ENCODE measurements around the gene GOSR2.
"Not testable (repeated sequence)": the region's sequence is repeated elsewhere in the genome, so short reads cannot be mapped to it uniquely, and the experiment has no call there.

Gene GOSR2

DNA sequence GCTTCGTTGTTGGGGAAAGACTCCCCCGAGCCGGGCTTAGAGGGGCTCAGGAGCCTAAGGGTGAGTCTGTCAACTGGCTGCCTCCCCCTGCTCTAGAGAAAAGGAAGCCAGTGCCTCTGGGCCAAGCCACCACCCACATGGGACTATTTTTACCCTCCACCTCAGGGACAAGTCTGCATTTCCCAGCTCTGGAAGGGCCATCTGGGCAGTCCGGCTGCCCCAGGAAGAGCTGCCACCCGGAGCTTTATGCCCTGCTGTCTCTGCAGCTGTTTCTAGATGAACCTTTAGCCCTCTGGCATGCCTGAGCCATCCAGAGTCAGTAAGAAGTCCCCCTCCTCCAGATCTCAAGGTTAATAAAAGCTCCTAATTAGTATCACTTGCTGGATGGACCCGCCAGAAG is 61.4 kb downstream of the GOSR2 start:
- Histone ChIP-seq H3K4me3 (ENCODE audit: low read length, poor library complexity, severe bottlenecking) (no peak overlapping the region), H3K4me1 (ENCODE audit: insufficient read depth, low read length, poor library complexity, severe bottlenecking) (no peaks in the 10 kb centered on the region), H3K36me3 (ENCODE audit: insufficient read depth, low read length) (no peaks in the 10 kb centered on the region), H3K9me3 (ENCODE audit: insufficient read depth, low read depth, low read length) (no peaks in the 10 kb centered on the region), H2AFZ (ENCODE audit: low read length) (no peak overlapping the region), H3K27me3 (ENCODE audit: insufficient read depth, low read length, poor library complexity, severe bottlenecking) (no peaks in the 10 kb centered on the region), H3K9me2 (replicated peaks; ENCODE audit: low read depth, low read length) (no peaks in the 10 kb centered on the region), H4K20me1 (ENCODE audit: insufficient read depth, low read length, poor library complexity, severe bottlenecking) (no peaks in the 10 kb centered on the region), H3K9ac (ENCODE audit: low read depth, low read length, poor library complexity, severe bottlenecking) (no peak overlapping the region), H3K79me2 (ENCODE audit: insufficient read depth, low read length) (no peaks in the 10 kb centered on the region), H3F3A (ENCODE audit: low read depth) (no peaks in the 10 kb centered on the region), H3K4me2 (ENCODE audit: low read depth, low read length, poor library complexity, severe bottlenecking) (no peak overlapping the region)
- no peak for TF ChIP-seq EZH2phosphoT487 (IDR thresholded peaks at IDR 0.05; ENCODE audit: borderline replicate concordance)
- TF ChIP-seq, protein P1, sequence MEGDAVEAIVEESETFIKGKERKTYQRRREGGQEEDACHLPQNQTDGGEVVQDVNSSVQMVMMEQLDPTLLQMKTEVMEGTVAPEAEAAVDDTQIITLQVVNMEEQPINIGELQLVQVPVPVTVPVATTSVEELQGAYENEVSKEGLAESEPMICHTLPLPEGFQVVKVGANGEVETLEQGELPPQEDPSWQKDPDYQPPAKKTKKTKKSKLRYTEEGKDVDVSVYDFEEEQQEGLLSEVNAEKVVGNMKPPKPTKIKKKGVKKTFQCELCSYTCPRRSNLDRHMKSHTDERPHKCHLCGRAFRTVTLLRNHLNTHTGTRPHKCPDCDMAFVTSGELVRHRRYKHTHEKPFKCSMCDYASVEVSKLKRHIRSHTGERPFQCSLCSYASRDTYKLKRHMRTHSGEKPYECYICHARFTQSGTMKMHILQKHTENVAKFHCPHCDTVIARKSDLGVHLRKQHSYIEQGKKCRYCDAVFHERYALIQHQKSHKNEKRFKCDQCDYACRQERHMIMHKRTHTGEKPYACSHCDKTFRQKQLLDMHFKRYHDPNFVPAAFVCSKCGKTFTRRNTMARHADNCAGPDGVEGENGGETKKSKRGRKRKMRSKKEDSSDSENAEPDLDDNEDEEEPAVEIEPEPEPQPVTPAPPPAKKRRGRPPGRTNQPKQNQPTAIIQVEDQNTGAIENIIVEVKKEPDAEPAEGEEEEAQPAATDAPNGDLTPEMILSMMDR (conservative IDR thresholded peaks at IDR 0.05; ENCODE audit: low read length) = no peak

- no peaks in the 10 kb centered on the region for H3K36me3 ChIP-seq (ENCODE audit: insufficient read depth, low read length)
- no peaks in the 10 kb centered on the region for H3K79me2 ChIP-seq (ENCODE audit: insufficient read depth, low read length)
- no peaks in the 10 kb centered on the region for H3K27me3 ChIP-seq (ENCODE audit: insufficient read depth, low read length, poor library complexity, severe bottlenecking)
- H4K20me1 ChIP-seq (ENCODE audit: insufficient read depth, low read length, poor library complexity, severe bottlenecking) = no peaks in the 10 kb centered on the region
- H3K4me3 ChIP-seq (ENCODE audit: low read length, poor library complexity, severe bottlenecking) = no peak overlapping the region
- H3F3A ChIP-seq (ENCODE audit: low read depth) = no peaks in the 10 kb centered on the region
- TF ChIP-seq EZH2phosphoT487 (IDR thresholded peaks at IDR 0.05; ENCODE audit: borderline replicate concordance) = no peak
- TF ChIP-seq, protein P1 (conservative IDR thresholded peaks at IDR 0.05; ENCODE audit: low read length) = no peak
- no peak overlapping the region for H2AFZ ChIP-seq (ENCODE audit: low read length)
- no peak overlapping the region for H3K4me2 ChIP-seq (ENCODE audit: low read depth, low read length, poor library complexity, severe bottlenecking)
- H3K4me1 ChIP-seq (ENCODE audit: insufficient read depth, low read length, poor library complexity, severe bottlenecking) = no peaks in the 10 kb centered on the region
- H3K9ac ChIP-seq (ENCODE audit: low read depth, low read length, poor library complexity, severe bottlenecking) = no peak overlapping the region
- H3K9me3 ChIP-seq (ENCODE audit: insufficient read depth, low read depth, low read length) = no peaks in the 10 kb centered on the region
- H3K9me2 ChIP-seq (replicated peaks; ENCODE audit: low read depth, low read length) = no peaks in the 10 kb centered on the region
Measured at GRCh38 chr17:46984892-46985291, 61.9 kb downstream of the GOSR2 start.

GRCh38 chr17:46986366-46986765 is 63.4 kb downstream of the GOSR2 start:
- no peak overlapping the region for H3K9ac ChIP-seq (ENCODE audit: low read depth, low read length, poor library complexity, severe bottlenecking)
- H3K27me3 ChIP-seq (ENCODE audit: insufficient read depth, low read length, poor library complexity, severe bottlenecking) = no peaks in the 10 kb centered on the region
- no peaks in the 10 kb centered on the region for H3F3A ChIP-seq (ENCODE audit: low read depth)

GRCh38 chr17:46987927-46988326 is 65.0 kb downstream of the GOSR2 start:
- not testable (repeated sequence) for H3K9me2 ChIP-seq (replicated peaks; ENCODE audit: low read depth, low read length); H3K4me2 ChIP-seq (ENCODE audit: low read depth, low read length, poor library complexity, severe bottlenecking); H3K9ac ChIP-seq (ENCODE audit: low read depth, low read length, poor library complexity, severe bottlenecking); H3K27me3 ChIP-seq (ENCODE audit: insufficient read depth, low read length, poor library complexity, severe bottlenecking); H3K4me1 ChIP-seq (ENCODE audit: insufficient read depth, low read length, poor library complexity, severe bottlenecking); H3F3A ChIP-seq (ENCODE audit: low read depth); H4K20me1 ChIP-seq (ENCODE audit: insufficient read depth, low read length, poor library complexity, severe bottlenecking); H3K9me3 ChIP-seq (ENCODE audit: insufficient read depth, low read depth, low read length); H3K36me3 ChIP-seq (ENCODE audit: insufficient read depth, low read length); H3K79me2 ChIP-seq (ENCODE audit: insufficient read depth, low read length); H2AFZ ChIP-seq (ENCODE audit: low read length); H3K4me3 ChIP-seq (ENCODE audit: low read length, poor library complexity, severe bottlenecking)

More at GRCh38 chr17:46986366-46986765, 63.4 kb downstream of the GOSR2 start:
- no peaks in the 10 kb centered on the region for H3K79me2 ChIP-seq (ENCODE audit: insufficient read depth, low read length)
- no peak overlapping the region for H3K4me3 ChIP-seq (ENCODE audit: low read length, poor library complexity, severe bottlenecking)
- no peaks in the 10 kb centered on the region for H4K20me1 ChIP-seq (ENCODE audit: insufficient read depth, low read length, poor library complexity, severe bottlenecking)
- H3K4me2 ChIP-seq (ENCODE audit: low read depth, low read length, poor library complexity, severe bottlenecking) = no peak overlapping the region
- no peaks in the 10 kb centered on the region for H3K9me2 ChIP-seq (replicated peaks; ENCODE audit: low read depth, low read length)
- H3K9me3 ChIP-seq (ENCODE audit: insufficient read depth, low read depth, low read length) = no peaks in the 10 kb centered on the region
- no peaks in the 10 kb centered on the region for H3K36me3 ChIP-seq (ENCODE audit: insufficient read depth, low read length)
- TF ChIP-seq EZH2phosphoT487 (IDR thresholded peaks at IDR 0.05; ENCODE audit: borderline replicate concordance) = no peak
- TF ChIP-seq, protein P1 (conservative IDR thresholded peaks at IDR 0.05; ENCODE audit: low read length) = no peak
- no peaks in the 10 kb centered on the region for H3K4me1 ChIP-seq (ENCODE audit: insufficient read depth, low read length, poor library complexity, severe bottlenecking)
- no peak overlapping the region for H2AFZ ChIP-seq (ENCODE audit: low read length)
